Measurements from ENCODE around the gene NOTUM. TPM values are rescaled to one million over a fixed set of nuclear protein-coding genes. Genes with fewer than 3 reads are reported as not detected.
A peak's percentile ranks its signal among the peaks of the same experiment; 100 is the strongest.

The NOTUM gene
- total RNA-seq, 1 donor from 2014 or later: not detected

DNA sequence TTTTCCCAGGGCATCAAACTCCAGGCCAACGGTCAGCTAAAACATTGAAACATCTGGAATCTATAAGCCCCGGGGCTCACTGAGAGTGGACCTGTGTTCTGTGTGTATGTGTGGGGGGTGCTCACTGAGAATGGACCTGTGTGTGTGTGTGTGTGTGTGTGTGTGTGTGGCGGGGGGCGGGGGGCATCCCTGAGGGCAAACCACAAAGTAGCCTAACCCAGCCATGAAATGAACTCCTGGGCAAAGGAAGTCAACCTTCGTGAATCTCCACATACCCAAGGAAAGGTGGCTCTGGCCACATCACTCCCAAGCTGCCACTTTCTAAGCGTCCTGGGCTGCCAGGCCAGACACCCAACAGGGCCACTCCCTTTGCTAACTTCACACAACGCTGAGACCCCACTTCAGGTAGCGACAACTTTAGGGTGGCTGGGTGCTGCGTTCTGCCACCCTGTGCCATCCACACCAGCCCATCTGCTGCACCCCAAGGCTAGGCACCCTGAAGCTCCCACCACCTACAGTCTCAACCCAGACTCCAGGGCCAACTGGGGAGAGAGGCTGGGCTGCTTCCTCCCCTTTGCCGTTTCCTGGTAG, 35.0 kb downstream of the NOTUM start:
- Histone ChIP-seq H3K4me3 (peak overlapping the region; percentile 72 to 89), H3K9me3 (no peaks in the 10 kb centered on the region), H3K4me1 (peaks cover 53% of the 10 kb centered on the region), H3K27me3 (no peaks in the 10 kb centered on the region), H3K27ac (peak overlapping the region; percentile 95), H3K36me3 (peaks cover 0 to 6% of the 10 kb centered on the region in 2 donors)
- no peak for DNase-seq (ENCODE audit: extremely low spot score in 2 of 2)
- intact Hi-C loops (cut with DNase I): no loop called here
- TF ChIP-seq POLR2AphosphoS5 (IDR thresholded peaks at IDR 0.05; ENCODE audit: insufficient read depth in 1 of 2, low read depth in 1 of 2) (no peak), POLR2A (IDR thresholded peaks at IDR 0.05) (no peak)
- TF ChIP-seq, protein P1, sequence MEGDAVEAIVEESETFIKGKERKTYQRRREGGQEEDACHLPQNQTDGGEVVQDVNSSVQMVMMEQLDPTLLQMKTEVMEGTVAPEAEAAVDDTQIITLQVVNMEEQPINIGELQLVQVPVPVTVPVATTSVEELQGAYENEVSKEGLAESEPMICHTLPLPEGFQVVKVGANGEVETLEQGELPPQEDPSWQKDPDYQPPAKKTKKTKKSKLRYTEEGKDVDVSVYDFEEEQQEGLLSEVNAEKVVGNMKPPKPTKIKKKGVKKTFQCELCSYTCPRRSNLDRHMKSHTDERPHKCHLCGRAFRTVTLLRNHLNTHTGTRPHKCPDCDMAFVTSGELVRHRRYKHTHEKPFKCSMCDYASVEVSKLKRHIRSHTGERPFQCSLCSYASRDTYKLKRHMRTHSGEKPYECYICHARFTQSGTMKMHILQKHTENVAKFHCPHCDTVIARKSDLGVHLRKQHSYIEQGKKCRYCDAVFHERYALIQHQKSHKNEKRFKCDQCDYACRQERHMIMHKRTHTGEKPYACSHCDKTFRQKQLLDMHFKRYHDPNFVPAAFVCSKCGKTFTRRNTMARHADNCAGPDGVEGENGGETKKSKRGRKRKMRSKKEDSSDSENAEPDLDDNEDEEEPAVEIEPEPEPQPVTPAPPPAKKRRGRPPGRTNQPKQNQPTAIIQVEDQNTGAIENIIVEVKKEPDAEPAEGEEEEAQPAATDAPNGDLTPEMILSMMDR (IDR thresholded peaks at IDR 0.05): no peak

DNA sequence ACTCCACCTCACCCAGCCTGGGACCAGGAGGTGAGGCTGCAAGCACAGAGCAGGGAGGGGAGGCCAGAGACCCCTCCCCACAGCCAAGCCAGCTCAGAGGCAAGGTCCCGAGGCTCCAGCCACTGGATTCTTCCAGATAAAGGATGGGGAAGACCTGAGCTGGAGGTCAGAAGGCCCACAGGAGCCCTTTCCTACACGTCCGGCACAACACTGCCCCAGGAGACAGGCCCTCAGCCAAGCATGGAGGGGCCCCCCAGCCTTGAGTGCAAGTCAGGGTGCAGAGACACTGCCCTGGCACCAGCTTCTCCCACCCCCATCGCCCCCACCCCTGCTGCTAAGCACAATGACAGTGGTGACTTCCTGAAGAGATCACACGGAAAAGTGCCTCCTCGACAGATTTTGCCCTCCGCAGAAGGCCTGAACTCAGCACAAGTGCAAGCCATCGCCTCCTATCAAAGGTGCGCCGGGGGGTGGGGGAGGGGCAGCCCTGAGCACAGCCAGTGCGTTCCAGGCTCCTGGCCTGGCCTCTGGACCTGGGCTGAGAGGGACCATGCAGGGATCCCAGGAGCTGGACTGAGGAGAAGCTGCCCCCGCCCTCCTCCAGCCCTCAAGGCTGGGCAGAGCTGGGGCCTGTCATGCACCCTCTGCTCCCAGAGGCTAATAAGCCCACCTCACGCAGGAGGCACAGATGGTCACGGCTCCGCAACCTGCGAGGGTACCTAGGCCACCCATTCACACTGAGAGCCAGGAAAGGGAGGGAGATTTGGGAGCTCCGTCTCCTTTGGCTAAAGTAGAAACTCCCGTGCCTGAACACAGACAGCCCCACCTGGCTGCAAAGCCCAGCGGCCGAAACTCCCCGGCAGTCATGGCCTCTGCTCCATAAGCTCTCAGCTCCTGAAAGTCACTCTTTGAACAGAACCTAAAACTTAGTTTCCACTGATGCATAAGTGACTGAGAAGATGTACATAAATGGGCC, 36.1 kb downstream of the NOTUM start:
- TF ChIP-seq POLR2AphosphoS5 (IDR thresholded peaks at IDR 0.05; ENCODE audit: insufficient read depth in 1 of 2, low read depth in 1 of 2): no peak
- TF ChIP-seq, protein P1 (IDR thresholded peaks at IDR 0.05): no peak
- TF ChIP-seq POLR2A (IDR thresholded peaks at IDR 0.05): no peak
- Histone ChIP-seq H3K27me3 (no peaks in the 10 kb centered on the region), H3K9me3 (no peaks in the 10 kb centered on the region), H3K36me3 (peaks cover 0 to 6% of the 10 kb centered on the region in 2 donors), H3K27ac (peak overlapping the region; percentile 18), H3K4me3 (no peak overlapping the region), H3K4me1 (peaks cover 53% of the 10 kb centered on the region)
- intact Hi-C loops (cut with DNase I): no loop called here
- DNase-seq (ENCODE audit: extremely low spot score in 2 of 2): no peak

DNA sequence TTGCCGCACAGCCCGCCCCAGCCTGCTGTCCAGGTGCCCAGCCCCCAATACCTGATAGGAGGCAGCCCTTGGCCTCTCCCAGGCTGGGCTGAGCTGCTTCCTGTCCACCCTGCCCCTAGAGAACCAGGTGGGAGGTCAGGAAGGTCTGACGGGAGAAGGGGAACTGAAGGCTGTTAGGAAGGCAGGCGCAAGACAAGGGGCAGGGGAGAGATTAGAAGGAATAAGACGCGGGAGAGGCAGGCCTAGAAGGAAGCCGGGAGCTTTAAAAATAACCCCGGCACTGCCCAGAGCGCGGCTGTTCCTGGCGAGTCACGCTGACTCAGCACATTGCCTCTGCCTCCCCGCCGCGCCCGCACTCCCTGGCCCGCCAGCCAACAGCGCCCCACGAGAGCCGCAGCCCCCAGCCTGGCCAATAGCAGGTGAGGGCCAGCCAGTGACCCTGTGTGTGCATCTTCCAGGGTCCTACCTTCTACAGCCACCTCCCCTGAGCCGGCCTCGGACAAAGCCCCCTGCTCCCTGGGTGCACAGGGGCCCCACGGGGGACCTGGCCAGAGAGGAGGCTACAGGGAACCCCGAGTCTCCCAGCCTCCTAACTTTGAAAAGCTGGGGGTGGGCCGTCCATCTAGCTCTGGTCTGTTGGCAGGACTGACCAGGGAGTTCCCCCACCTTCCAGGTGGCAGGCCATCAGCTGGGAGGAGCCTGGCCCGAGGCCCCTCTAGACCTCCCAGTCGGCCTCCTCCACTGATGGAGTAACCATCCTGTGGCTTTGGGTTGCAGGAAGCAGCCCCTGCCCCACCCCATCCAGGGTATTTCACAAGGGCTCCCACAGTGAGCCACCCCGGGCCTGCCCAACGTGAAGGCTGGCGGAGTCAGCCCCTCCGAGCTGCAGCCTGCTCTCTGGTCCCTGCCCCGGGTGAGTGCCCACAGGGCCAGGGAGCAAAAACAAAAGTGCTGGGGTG, 37.4 kb downstream of the NOTUM start:
- Histone ChIP-seq H3K4me1 (peaks cover 50% of the 10 kb centered on the region), H3K27ac (peak overlapping the region; percentile 18), H3K27me3 (no peaks in the 10 kb centered on the region), H3K9me3 (no peaks in the 10 kb centered on the region), H3K36me3 (peaks cover 0 to 6% of the 10 kb centered on the region in 2 donors), H3K4me3 (peak overlapping the region; percentile 28 to 42)
- intact Hi-C loops (cut with DNase I): no loop called here
- TF ChIP-seq POLR2AphosphoS5 (IDR thresholded peaks at IDR 0.05; ENCODE audit: insufficient read depth in 1 of 2, low read depth in 1 of 2): no peak
- no peak for DNase-seq (ENCODE audit: extremely low spot score in 2 of 2)

DNA sequence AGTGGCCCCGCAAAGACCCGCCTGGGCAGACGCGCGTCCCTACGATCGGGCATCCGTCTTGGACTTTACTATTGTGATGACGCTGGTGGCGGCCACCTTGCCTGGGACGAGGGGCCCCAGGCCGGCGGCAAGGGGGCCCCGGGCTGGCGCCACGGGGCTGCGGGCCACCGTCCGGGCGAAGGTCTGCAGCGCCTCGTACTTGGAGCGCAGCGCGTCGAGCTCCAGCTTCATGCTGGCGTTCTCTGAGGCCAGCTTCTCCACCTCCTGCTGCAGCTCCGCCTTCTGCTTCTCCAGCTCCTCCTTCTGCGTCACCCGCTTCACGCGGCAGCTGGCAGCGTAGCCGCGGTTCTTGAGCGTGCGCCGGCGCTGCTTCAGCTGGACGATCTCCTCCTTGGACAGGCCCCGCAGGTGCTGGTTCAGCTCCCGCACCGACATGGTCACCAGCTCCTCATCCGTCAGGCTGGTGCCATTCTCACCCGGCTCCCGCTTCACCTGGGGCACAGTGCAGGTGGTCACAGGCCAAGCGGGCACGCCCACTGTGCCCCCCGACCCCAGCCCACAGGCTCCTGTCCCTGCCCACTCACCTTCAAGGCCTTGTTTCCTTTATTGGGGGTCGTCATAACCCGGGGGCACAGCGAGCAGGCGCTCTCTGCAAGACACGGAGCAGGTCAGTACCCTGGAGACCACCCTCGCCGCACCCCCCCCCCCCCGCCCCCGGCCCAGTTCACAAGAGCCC, 38.3 kb downstream of the NOTUM start:
- Histone ChIP-seq H3K27me3 (no peaks in the 10 kb centered on the region), H3K9me3 (no peaks in the 10 kb centered on the region), H3K4me1 (peaks cover 47% of the 10 kb centered on the region), H3K27ac (peak overlapping the region; percentile 18), H3K4me3 (peak overlapping the region; percentile 28 to 42), H3K36me3 (peaks cover 0 to 6% of the 10 kb centered on the region in 2 donors)
- TF ChIP-seq POLR2A (IDR thresholded peaks at IDR 0.05): no peak
- no peak for TF ChIP-seq POLR2AphosphoS5 (IDR thresholded peaks at IDR 0.05; ENCODE audit: insufficient read depth in 1 of 2, low read depth in 1 of 2)
- TF ChIP-seq, protein P1 (IDR thresholded peaks at IDR 0.05): no peak
- intact Hi-C loops (cut with DNase I): no loop called here
- DNase-seq (ENCODE audit: extremely low spot score in 2 of 2): no peak
